H9 (cell line): ENCODE measurements around the gene TAGLN. TPM values are rescaled to one million over a fixed set of nuclear protein-coding genes. Genes with fewer than 3 reads are reported as not detected.
"Not testable (repeated sequence)": the region's sequence is repeated elsewhere in the genome, so short reads cannot be mapped to it uniquely, and the experiment has no call there.

Experiments
- DNase-seq: peaks from one replicate; pipeline ENCODE4 v3.0.0-alpha.2; 2017
- H2AFZ ChIP-seq: one replicate; pipeline ENCODE4 v1.6.1; 2013; ENCODE audit warnings: mild to moderate bottlenecking, low read length, control low read depth, moderate library complexity
- H2AK5ac ChIP-seq: 2 replicates; pipeline ENCODE4 v1.6.1; 2013; ENCODE audit warnings: low read length, control low read depth, mixed read lengths; ENCODE audit not compliant: insufficient read length
- H2BK120ac ChIP-seq: one replicate; pipeline ENCODE4 v1.6.1; 2013; ENCODE audit warnings: low read depth, mild to moderate bottlenecking, low read length, control low read depth, inconsistent platforms; ENCODE audit not compliant: poor library complexity, severe bottlenecking
- H2BK12ac ChIP-seq: 2 replicates; pipeline ENCODE4 v1.6.1; 2013; ENCODE audit warnings: low read length, control low read depth, mixed read lengths, low read depth; ENCODE audit not compliant: insufficient read length
- H2BK15ac ChIP-seq: 2 replicates; pipeline ENCODE4 v1.6.1; 2013; ENCODE audit warnings: low read depth, low read length, control low read depth
- H2BK20ac ChIP-seq: one replicate; pipeline ENCODE4 v1.6.1; 2013; ENCODE audit warnings: low read depth, mild to moderate bottlenecking, low read length, control low read depth, inconsistent platforms; ENCODE audit not compliant: poor library complexity, severe bottlenecking
- H2BK5ac ChIP-seq: 2 replicates; pipeline ENCODE4 v1.6.1; 2013; ENCODE audit warnings: low read length, control low read depth, mixed read lengths; ENCODE audit not compliant: insufficient read length
- H3K14ac ChIP-seq: 2 replicates; pipeline ENCODE4 v1.6.1; 2013; ENCODE audit warnings: low read length, control low read depth; ENCODE audit not compliant: insufficient read depth
- H3K18ac ChIP-seq: 2 replicates; pipeline ENCODE4 v1.6.1; 2013; ENCODE audit warnings: low read depth, mild to moderate bottlenecking, mixed read lengths, low read length, control low read depth; ENCODE audit not compliant: insufficient read length
- H3K23ac ChIP-seq: 2 replicates; pipeline ENCODE4 v1.6.1; 2013; ENCODE audit warnings: low read length, control low read depth, mixed read lengths, low read depth; ENCODE audit not compliant: insufficient read length
- H3K23me2 ChIP-seq: 2 replicates; pipeline ENCODE4 v1.6.1; 2013; ENCODE audit warnings: low read depth, mild to moderate bottlenecking, mixed read lengths, low read length, control low read depth; ENCODE audit not compliant: insufficient read length, poor library complexity, severe bottlenecking
- H3K27ac ChIP-seq: 2 replicates; pipeline ENCODE4 v1.5.1; 2013; ENCODE audit warnings: low read length, control low read depth, mixed read lengths, low read depth; ENCODE audit not compliant: insufficient read length
- H3K27me3 ChIP-seq: 2 replicates; pipeline ENCODE4 v1.6.1; 2013; ENCODE audit warnings: low read length, control low read depth, inconsistent platforms; ENCODE audit not compliant: insufficient read depth
- H3K4ac ChIP-seq: 2 replicates; pipeline ENCODE4 v1.6.1; 2013; ENCODE audit warnings: low read depth, mild to moderate bottlenecking, control low read depth, inconsistent platforms, low read length, moderate library complexity
- H3K4me1 ChIP-seq: 2 replicates; pipeline ENCODE4 v1.6.1; 2013; ENCODE audit warnings: low read length, control low read depth, inconsistent platforms; ENCODE audit not compliant: insufficient read depth
- H3K4me2 ChIP-seq: 2 replicates; pipeline ENCODE4 v1.6.1; 2013; ENCODE audit warnings: low read length, control low read depth, mixed read lengths; ENCODE audit not compliant: insufficient read length, insufficient read depth
- H3K56ac ChIP-seq: 2 replicates; pipeline ENCODE4 v1.6.1; 2013; ENCODE audit warnings: low read depth, mild to moderate bottlenecking, mixed read lengths, low read length, control low read depth; ENCODE audit not compliant: insufficient read length
- H3K79me1 ChIP-seq: 2 replicates; pipeline ENCODE4 v1.6.1; 2013; ENCODE audit warnings: low read depth, mild to moderate bottlenecking, moderate library complexity, low read length, control low read depth, inconsistent platforms; ENCODE audit not compliant: insufficient read depth, poor library complexity, severe bottlenecking
- H3K79me2 ChIP-seq: 2 replicates; pipeline ENCODE4 v1.6.1; 2013; ENCODE audit warnings: low read length, control low read depth, inconsistent platforms; ENCODE audit not compliant: insufficient read depth
- H3K9ac ChIP-seq: 2 replicates; pipeline ENCODE4 v1.6.1; 2013; ENCODE audit warnings: low read length, control low read depth, mixed read lengths; ENCODE audit not compliant: insufficient read length; ENCODE audit errors: extremely low read depth
- H3K9me3 ChIP-seq: one replicate; pipeline ENCODE4 v1.6.1; 2013; ENCODE audit warnings: low read depth, low read length, inconsistent platforms; ENCODE audit not compliant: control insufficient read depth
- H3T11ph ChIP-seq: one replicate; pipeline ENCODE4 v1.6.1; 2013; ENCODE audit warnings: mild to moderate bottlenecking, low read length, control low read depth, inconsistent platforms
- H4K20me1 ChIP-seq: one replicate; pipeline ENCODE4 v1.6.1; 2013; ENCODE audit not compliant: control insufficient read depth, insufficient read length, insufficient read depth
- H4K5ac ChIP-seq: 2 replicates; pipeline ENCODE4 v1.6.1; 2013; ENCODE audit warnings: low read depth, mild to moderate bottlenecking, mixed read lengths, low read length, control low read depth; ENCODE audit not compliant: insufficient read length
- H4K8ac ChIP-seq: replicated peaks from 2 replicates; pipeline ENCODE4 v1.6.1; 2013; ENCODE audit warnings: low read length, control low read depth, mixed read lengths, low read depth; ENCODE audit not compliant: insufficient read length
- H4K91ac ChIP-seq: 2 replicates; pipeline ENCODE4 v1.6.1; 2013; ENCODE audit warnings: low read depth, mild to moderate bottlenecking, moderate library complexity, mixed read lengths, low read length, control low read depth; ENCODE audit not compliant: insufficient read length
- H3K27ac Mint-ChIP-seq, 3 experiments: 2 replicates in 2 of 3; 3 replicates in 1 of 3; pipeline ENCODE4 v1.8.0; 2020 to 2021; ENCODE audit warnings: mixed read lengths in 3 of 3, mild to moderate bottlenecking in 1 of 3, moderate library complexity in 1 of 3
- H3K27me3 Mint-ChIP-seq: 2 replicates; pipeline ENCODE4 v1.8.0; 2021; ENCODE audit warnings: low read depth, mild to moderate bottlenecking, moderate library complexity, mixed read lengths
- H3K36me3 Mint-ChIP-seq, 3 experiments: 2 replicates in 2 of 3; 3 replicates in 1 of 3; pipeline ENCODE4 v1.8.0; 2020 to 2021; ENCODE audit warnings: low read depth in 3 of 3, mixed read lengths in 3 of 3; ENCODE audit not compliant: insufficient read depth in 1 of 3
- H3K4me1 Mint-ChIP-seq, 2 experiments: 2 replicates each; pipeline ENCODE4 v1.8.0; 2020; ENCODE audit warnings: mixed read lengths in 2 of 2
- H3K4me3 Mint-ChIP-seq, 2 experiments: 2 replicates in 1 of 2; 3 replicates in 1 of 2; pipeline ENCODE4 v1.8.0; 2020 to 2021; ENCODE audit warnings: mild to moderate bottlenecking in 2 of 2, mixed read lengths in 2 of 2, moderate library complexity in 1 of 2
- H3K9me3 Mint-ChIP-seq, 2 experiments: 2 replicates in 1 of 2; 3 replicates in 1 of 2; pipeline ENCODE4 v1.8.0; 2020; ENCODE audit warnings: mild to moderate bottlenecking in 2 of 2, mixed read lengths in 2 of 2, moderate library complexity in 1 of 2
- WGBS: extraction: QIAGEN DNeasy Blood & Tissue Kit; methylation state at CpG from one replicate; pipeline ENCODE4 v1.1.7; 2013; ENCODE audit warnings: missing lambda C conversion rate, low lambda C conversion rate, mixed read lengths; ENCODE audit not compliant: insufficient read length; ENCODE audit errors: extremely low coverage; 5-methylcytosine and 5-hydroxymethylcytosine counted together
- total RNA-seq: library from RNA; stranded (reverse); gene quantifications from 2 replicates; pipeline ENCODE4 v1.2.1, GENCODE V29; 2021
- TF ChIP-seq, protein P1 (sequence below): fragments of 200-600 bp; sonication (generic); conservative IDR thresholded peaks from 3 replicates; pipeline ENCODE4 v1.8.0; 2021; ENCODE audit warnings: antibody characterized with exemption, mild to moderate bottlenecking

The TAGLN gene
- total RNA-seq, 1 experiment from 2014 or later: 176 TPM

DNA sequence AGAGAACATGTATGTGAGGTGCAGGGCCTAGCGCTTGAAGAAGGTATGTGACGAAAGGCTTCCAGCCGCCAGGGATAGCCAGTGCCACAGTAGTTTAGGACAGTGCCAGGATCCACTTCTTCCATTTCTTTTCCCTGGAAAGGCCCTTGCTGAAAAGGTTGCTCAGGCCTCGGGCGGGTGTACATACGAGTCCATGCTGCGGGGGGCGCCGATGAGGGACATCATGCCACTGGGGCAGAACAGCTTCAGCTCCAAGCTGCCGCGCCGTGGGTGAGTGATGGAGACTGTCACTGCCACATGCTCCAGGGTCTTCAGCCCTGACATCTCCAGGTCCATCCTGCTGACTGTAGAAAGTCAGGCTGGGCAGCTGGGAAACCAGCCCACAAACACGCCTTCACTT is 9.5 kb downstream of the TAGLN start:
- DNase-seq, H3T11ph ChIP-seq, H3K14ac ChIP-seq, H2BK12ac ChIP-seq, H3K56ac ChIP-seq, H3K9me3 ChIP-seq, H3K9me3 Mint-ChIP-seq, H3K27me3 ChIP-seq, H3K23me2 ChIP-seq, H3K23ac ChIP-seq, H4K5ac ChIP-seq, H3K4me1 Mint-ChIP-seq, H3K27ac Mint-ChIP-seq, H3K4me2 ChIP-seq, H2BK5ac ChIP-seq, H3K9ac ChIP-seq, H3K79me2 ChIP-seq, H3K4me3 Mint-ChIP-seq, H2BK120ac ChIP-seq, H2AK5ac ChIP-seq, H3K27me3 Mint-ChIP-seq, H2BK20ac ChIP-seq, H4K20me1 ChIP-seq, H3K4me1 ChIP-seq, H3K4ac ChIP-seq, H3K27ac ChIP-seq, H3K79me1 ChIP-seq, H4K91ac ChIP-seq, H2BK15ac ChIP-seq, H4K8ac ChIP-seq, H3K18ac ChIP-seq, H2AFZ ChIP-seq: not testable (repeated sequence)
- WGBS: no CpG with 5 or more reads among the region's 13 CpGs
- TF ChIP-seq, protein P1, sequence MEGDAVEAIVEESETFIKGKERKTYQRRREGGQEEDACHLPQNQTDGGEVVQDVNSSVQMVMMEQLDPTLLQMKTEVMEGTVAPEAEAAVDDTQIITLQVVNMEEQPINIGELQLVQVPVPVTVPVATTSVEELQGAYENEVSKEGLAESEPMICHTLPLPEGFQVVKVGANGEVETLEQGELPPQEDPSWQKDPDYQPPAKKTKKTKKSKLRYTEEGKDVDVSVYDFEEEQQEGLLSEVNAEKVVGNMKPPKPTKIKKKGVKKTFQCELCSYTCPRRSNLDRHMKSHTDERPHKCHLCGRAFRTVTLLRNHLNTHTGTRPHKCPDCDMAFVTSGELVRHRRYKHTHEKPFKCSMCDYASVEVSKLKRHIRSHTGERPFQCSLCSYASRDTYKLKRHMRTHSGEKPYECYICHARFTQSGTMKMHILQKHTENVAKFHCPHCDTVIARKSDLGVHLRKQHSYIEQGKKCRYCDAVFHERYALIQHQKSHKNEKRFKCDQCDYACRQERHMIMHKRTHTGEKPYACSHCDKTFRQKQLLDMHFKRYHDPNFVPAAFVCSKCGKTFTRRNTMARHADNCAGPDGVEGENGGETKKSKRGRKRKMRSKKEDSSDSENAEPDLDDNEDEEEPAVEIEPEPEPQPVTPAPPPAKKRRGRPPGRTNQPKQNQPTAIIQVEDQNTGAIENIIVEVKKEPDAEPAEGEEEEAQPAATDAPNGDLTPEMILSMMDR: peak; percentile 44; the same call in 2 of the 3 replicates
- H3K36me3 Mint-ChIP-seq: peaks cover 10 to 29% (median 24%) of the 10 kb centered on the region in 3 experiments; a peak in 6 of 7 replicates

DNA sequence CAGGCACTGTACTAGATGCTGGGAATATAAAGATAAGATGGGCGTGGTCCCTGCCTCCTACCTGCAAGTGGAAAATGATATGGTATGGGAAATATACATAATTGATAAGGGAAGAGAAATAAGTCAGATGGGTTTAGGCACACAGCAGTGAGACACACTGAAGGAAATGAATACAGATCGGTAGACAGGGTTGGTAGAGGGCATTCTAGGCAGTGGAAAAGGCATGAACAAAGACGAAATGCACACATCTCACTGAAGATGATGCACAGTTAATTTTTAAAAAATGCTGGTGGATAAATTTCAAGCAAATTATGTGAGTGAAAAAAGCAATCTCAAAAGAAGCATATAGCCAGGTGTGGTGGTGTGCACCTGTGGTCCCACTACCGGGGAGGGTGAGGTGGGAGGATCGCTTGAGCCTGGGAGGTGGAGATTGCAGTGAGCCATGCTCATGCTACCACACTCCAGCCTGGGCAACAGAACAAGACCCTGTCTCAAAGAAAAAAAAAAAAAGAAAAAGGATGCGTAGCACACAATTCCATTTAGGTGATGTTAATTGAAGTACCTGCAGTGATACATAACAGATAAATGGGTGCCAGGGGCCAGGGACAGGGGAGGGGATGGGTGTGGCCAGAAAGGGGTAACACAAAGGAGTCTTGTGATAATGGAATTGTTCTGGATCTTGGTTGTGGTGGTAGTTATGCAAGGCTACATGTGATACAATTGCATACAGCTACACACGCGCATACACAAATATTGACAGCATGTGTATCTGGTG is 10.4 kb downstream of the TAGLN start:
- H3K4me1 ChIP-seq: not testable (repeated sequence)

More for the DNA sequence above, 10.4 kb downstream of the TAGLN start:
- H4K5ac ChIP-seq, H2BK5ac ChIP-seq, DNase-seq, H4K20me1 ChIP-seq, H3T11ph ChIP-seq, H3K56ac ChIP-seq, H3K14ac ChIP-seq, H4K91ac ChIP-seq, H3K79me2 ChIP-seq, H3K79me1 ChIP-seq, H3K27me3 ChIP-seq, H2AFZ ChIP-seq, H3K4me1 Mint-ChIP-seq, H3K23ac ChIP-seq, H3K27me3 Mint-ChIP-seq, H3K27ac ChIP-seq, H3K27ac Mint-ChIP-seq, H2AK5ac ChIP-seq, H3K9ac ChIP-seq, H3K9me3 ChIP-seq, H3K9me3 Mint-ChIP-seq, H4K8ac ChIP-seq, H3K18ac ChIP-seq, H2BK12ac ChIP-seq, H3K23me2 ChIP-seq, H2BK120ac ChIP-seq, H3K4ac ChIP-seq, H3K4me3 Mint-ChIP-seq, H2BK20ac ChIP-seq, H3K4me2 ChIP-seq, H2BK15ac ChIP-seq: not testable (repeated sequence)
- H3K36me3 Mint-ChIP-seq: peaks cover 10 to 26% (median 24%) of the 10 kb centered on the region in 3 experiments; a peak in 6 of 7 replicates
- WGBS: no CpG with 5 or more reads among the region's 8 CpGs
